ENCODE data around the gene HNRNPUL2.
"Not testable (repeated sequence)": the region's sequence is repeated elsewhere in the genome, so short reads cannot be mapped to it uniquely, and the experiment has no call there.

The HNRNPUL2 gene

DNA sequence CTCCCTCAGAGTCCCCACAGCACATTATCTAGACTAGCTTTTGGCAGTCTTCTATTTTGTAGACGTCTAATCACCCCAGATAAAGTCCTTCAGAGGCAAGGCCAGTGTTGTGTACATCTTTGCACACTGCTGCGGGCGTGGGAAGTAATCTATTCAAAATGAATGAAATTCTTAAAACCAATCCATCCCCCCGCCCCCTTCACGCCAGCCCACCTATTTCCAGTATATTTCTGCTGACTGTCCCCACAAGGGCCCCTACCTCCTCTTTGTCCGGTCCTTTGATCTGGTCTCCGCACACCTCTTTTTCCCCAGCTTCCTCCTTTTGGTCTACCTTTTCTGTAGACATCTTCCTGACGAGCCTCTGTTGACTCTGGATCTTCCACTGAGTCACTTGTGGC lies 20.4 kb downstream of the HNRNPUL2 start:
- FAIRE-seq (no peak), DNase-seq (ENCODE audit: extremely low spot score, insufficient read length, low read depth) (no peak)

DNA sequence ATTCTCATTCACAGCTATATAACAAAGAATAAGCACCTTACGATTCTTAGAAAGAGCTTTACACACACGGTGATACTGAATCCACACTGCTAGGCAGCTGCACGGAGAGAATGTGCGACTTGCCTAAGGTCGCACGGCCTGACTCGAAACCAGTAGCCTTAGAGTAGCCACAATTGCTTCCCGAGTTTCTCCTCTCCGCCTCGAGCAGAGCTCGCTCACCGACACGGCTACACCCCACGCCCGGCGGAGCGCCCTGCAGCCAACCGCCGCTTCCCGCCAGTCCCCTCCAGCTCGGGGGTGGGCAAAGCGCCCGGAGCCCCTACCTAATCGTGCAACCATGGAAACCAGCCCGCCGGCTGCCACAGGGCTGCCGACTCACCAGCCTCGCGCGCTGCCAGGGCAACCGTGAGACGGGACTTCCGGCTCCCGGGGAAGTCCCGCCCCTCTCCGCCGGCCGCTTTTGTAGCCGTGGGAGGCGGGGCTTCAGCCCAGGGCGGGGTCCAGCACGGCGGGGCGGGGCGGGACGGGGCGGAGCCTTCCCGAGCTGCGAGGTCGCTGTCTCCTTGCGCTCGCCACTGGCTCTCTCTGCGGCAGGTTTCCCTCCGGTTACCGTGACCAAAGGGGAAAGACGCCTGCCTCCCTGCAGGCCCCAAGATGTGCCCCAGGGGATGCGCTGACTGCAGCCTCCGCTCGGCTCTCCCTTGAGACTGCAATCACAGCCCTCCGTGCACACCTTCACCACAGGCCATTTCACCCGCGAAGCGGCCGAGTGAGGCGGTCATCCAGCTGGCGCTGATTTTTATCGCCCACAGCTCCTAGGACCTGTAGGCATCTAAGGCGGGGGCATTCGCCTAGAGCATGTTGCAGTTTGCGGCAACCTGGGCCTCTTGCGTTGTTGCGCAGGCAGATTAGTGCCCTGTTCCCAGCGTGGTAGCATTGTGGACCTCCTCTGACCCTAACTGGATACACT lies 21.1 kb downstream of the HNRNPUL2 start:
- DNase-seq (ENCODE audit: extremely low spot score, insufficient read length, low read depth) (peak; percentile 92), FAIRE-seq (peak; percentile 53)

DNA sequence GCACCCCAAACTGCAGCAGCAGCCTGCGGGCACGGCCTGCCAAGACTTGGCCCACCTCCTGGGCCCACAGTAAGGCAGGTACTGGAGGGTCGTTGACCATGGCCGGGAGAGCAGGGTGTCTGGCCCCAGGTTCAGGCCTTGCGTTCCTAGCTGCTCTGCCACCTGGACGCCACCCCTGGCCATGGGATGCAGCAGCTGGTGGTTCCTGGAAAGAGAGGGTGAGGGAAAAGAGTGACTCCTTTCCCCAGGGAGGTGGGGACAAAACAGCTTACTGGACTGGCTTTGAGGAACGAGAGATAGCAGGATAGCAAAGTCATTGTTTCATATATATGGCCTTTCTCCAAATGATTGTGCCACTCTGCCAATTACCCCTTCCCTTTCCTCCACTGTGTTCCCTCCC lies 21.8 kb downstream of the HNRNPUL2 start:
- no peak for DNase-seq (ENCODE audit: extremely low spot score, insufficient read length, low read depth)
- FAIRE-seq = no peak

DNA sequence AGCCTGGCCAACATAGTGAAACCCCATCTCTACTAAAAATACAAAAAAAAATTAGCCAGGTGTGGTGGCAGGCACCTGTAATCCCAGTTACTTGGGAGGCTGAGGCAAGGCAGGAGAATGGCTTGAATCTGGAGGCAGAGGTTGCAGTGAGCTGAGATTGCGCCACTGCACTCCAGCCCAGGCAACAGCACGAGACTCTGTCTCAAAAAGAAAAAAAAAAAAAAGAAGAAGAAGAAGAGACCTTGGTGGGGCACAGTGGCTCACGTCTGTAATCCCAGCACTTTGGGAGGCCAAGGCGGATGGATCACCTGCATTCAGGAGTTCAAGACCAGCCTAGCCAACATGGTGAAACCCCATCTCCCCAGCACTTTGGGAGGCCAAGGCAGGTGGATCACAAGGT lies 23.3 kb downstream of the HNRNPUL2 start:
- not testable (repeated sequence) for FAIRE-seq

DNA sequence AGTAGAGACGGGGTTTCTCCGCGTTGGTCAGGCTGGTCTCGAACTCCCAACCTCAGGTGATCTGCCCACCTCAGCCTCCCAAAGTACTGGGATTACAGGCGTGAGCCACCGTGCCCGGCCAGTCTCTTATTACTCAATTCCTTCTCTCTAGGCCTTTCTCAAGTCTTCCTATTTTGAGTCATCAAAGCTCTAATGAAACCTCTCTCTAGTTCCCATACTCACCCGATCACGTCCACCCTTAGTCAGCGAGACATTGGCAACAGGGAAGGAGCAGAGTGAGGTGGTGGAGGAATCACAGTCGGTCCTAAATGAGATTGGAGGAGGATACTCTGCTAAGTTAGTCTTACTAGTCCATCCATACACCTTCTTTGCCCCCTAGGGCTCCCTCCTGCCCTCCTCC lies 25.0 kb downstream of the HNRNPUL2 start:
- FAIRE-seq (no peak), DNase-seq (ENCODE audit: extremely low spot score, insufficient read length, low read depth) (no peak)

More for the DNA sequence above, 23.3 kb downstream of the HNRNPUL2 start:
- DNase-seq (ENCODE audit: extremely low spot score, insufficient read length, low read depth) = not testable (repeated sequence)

DNA sequence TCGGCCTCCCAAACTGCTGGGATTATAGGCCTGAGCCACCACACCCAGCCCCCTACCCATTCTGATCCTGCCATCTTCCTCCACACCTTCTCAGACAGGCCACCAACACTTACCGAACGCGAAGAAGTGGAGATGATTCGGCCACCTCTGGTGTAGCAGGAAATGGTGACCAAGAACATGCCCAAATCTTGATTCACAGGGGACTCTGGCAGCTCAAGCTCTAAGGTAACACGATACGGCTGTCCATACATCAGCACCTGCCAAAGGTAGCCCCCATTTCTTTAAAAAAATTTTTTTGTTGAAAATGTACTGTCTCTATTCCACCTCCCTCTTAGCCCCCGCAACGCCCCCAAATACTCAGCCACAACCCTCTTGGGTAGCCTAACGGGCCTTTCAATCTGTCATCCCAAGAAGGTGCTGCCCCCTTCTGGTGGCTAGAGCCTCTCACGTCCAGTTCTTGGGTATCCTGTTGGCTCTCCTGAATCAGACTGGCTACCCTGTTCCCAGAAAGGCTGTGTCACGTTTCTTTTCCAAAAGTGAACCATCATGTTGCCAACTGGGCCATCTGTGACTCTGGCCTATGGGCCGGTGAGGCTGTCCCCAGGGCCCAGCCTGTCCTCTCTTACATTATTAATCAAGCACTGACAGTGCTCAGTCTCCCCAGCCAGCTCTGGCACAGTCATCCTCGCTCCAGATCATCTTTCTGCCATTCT lies 32.6 kb downstream of the HNRNPUL2 start:
- FAIRE-seq = peak; percentile 75
- DNase-seq (ENCODE audit: extremely low spot score, insufficient read length, low read depth) = peak; percentile 54

DNA sequence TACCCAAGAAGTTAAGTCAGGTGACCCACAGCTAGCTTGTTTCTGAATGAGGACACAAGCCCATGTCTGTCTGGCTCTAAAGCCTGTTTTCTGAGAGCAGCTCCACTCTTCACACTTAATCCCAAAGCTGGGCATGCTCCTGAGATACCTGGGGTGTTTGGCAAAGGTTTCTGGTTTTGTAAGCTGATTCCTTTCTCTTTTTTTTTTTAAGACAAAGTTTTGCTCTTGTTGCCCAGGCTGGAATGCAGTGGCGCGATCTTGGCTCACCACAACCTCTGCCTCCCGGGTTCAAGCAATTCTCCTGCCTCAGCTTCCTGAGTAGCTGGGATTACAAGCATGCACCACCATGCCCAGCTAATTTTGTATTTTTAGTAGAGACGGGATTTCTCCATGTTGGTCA lies 33.6 kb downstream of the HNRNPUL2 start:
- not testable (repeated sequence) for DNase-seq (ENCODE audit: extremely low spot score, insufficient read length, low read depth); FAIRE-seq

DNA sequence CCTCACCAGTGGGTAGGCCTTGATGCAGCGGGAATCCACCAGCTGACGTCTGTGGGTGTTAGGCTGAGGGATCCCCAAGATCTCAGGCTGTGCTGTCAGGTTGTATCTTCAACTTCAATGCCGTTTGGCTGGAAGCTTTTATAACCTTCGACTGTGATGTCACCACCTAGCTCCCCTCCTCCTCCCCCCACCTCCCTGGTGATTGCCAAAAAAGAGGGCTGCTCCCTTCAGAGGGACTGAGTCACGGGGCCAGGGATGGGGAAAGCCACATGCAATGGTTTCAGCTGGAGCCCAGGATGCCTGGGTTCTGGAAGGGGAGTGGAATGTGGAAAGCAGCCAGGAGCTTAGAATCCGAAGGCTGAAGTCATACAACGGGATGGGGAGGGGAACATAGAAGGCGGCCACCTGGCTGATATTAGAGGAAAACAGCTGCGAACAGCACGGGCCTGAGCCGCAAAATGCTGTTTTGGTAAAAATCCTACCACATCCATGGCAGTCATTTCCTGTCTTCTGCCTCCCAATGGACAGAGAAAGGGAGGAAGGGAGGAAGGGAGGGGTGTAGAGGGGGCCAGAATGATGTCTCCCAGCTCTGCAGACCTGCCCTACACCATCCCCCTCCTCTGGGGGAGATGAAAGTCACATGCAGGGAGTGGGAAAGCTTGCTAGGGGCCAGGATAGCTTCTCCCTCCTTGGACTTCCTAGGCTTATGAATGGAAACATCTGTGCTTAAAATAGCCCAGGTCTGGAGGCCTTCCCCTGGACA lies 37.7 kb downstream of the HNRNPUL2 start, which contains the start of gene LRRN4CL:
Gene LRRN4CL, minus strand, starts transcription at position 110 of the 763 bp plus-strand sequence. CDS start 1,022 bp downstream, outside the sequence.
- FAIRE-seq = no peak
- no peak for DNase-seq (ENCODE audit: extremely low spot score, insufficient read length, low read depth)

DNA sequence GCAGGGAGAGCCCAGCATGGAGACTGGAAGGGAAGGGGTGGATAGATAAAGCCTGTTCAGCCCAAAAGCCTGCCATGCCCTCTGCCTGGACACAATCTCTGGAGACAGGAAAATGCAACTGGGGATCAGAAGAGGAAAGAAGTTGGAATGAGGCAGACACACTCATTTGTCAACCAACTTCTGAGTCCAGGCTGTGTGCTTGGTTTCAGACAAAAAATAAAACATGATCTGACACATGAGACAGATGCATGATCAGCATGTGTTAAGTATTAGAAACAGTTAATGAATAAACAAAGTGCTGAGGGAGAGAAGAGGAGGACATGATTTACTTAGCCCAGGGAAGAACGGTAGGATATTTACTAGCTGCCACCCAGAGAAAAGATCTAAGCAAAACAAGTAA lies 38.8 kb downstream of the HNRNPUL2 start:
- DNase-seq (ENCODE audit: extremely low spot score, insufficient read length, low read depth) = no peak
- no peak for FAIRE-seq

DNA sequence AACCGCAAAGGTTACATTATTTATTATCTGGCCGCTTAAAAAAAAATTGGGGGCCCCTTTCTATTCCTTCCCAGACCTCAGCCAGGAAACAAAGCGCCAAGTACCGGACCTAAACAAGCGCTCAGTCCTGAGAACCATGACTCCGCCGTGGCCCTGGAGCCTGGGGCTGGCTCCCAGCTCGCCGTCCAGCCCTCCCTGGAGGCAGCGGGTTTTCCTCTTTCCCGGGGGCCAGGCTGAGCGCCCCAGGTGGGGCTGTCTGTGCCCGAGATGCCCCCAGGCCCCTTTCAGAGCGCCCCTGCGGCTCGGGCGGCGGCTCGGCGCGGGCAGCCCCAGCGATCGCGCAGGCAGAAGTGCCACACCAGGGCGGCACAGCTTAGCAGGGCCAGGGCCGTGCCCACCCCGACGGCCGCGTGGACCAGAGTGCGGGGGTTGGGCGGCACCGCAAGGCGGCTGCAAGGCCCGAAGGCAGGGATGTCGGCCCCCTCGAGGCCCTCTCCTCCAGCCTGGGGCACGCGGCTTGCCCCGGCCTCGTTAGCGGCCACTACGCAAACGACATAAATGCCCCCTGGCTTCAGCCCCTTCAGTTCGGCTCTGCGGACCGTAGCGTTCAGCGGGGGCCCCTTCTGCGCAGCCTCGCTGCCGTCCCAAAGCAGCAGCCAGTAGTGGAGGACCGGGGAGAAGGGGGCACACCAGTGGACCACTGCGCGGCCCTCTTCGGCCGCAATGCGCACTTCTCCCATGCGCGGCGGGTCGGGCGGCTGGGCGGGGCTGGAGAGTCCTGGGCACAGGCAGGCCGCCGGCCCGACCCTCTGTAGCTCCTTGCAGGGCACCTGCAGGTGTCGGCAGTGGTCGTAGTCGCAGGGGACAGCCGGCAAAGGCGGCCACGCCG lies 39.5 kb downstream of the HNRNPUL2 start:
- no peak for DNase-seq (ENCODE audit: extremely low spot score, insufficient read length, low read depth)
- no peak for FAIRE-seq

DNA sequence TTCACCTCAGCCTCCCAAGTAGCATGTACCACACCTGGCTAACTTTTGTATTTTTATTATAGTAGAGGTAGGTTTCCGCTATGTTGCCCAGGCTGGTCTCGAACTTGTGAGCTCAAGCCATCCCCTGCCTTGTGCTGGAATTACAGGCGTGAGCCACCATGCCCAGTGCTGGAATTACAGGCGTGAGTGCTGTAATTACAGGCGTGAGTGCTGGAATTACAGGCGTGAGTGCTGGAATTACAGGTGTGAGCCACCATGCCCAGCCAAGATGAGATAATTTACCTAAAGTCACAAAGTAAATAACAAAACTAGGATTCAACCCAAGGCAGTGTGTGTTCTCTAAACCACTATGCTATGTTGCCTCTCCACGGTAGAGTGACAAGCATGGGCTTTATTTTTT lies 44.7 kb downstream of the HNRNPUL2 start:
- no peak for FAIRE-seq
- DNase-seq (ENCODE audit: extremely low spot score, insufficient read length, low read depth) = no peak

DNA sequence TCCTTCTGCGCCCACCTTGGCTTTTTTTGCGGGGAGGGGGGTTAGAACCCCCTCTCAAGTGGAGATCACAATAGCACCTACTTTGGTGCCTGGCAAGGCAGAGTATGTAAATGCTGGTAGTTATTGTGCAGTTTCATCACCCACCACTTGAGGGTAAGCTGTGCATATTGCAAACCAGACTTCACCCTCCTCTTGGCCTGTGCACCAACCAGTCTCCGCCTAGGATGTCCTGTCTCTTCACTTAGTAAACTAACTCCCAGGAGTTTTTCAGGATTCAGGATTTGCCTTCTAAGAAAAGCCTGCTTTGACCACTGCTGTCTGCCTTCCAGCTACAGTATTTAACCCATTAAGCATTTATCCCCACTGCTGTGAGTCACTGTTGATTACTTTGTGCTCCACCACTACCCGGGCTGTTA lies 46.4 kb downstream of the HNRNPUL2 start:
- FAIRE-seq (no peak), DNase-seq (ENCODE audit: extremely low spot score, insufficient read length, low read depth) (no peak)

DNA sequence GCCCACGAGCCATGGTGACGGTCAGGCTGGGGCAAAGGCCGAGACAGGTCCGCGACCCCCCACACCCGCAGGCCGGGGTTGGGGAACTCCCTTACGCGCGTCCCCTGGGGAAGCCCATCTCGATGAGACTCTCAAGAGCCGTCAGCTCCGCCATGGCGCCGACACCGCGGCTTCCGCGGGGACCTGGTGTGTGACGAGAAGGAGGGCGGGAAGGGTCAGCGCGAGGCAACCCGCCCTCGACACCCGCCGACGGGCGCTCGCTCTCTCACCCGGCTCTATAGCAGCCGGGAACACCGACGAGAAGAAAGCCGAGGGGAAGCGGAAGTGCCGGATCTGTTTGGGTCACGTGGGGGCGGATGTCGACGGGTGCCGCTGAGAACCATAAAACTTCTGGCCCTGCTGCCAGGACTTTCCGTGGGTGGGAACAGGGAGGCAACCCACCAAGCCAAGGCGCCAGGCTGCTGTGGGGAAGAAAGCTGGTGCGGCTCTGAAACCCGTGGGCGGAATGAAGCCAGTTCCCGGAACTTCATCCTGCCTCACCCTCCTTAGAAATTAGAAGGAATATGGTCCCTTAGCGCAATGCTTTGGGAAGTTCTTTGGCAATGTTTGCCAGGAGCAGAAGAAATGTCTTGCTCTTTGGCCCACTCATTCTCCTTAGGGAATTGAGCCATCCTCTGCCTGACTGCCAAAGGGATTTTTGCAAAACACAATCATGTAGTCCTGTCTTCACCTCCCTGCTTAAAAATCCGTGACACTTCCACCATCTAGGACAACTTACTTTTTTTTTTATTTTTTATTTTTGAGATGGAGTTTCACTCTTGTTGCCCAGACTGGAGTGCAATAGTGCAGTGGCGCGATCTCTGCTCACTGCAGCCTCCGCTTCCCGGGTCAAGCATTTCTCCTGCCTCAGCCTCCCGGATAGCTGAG lies 48.2 kb downstream of the HNRNPUL2 start, which contains the start of gene UBXN1:
Gene UBXN1, minus strand, starts transcription at position 304 of the 927 bp plus-strand sequence. Its CDS starts 150 bp downstream, at position 154.
- DNase-seq (ENCODE audit: extremely low spot score, insufficient read length, low read depth) = peak; percentile 87
- FAIRE-seq = peak; percentile 77

DNA sequence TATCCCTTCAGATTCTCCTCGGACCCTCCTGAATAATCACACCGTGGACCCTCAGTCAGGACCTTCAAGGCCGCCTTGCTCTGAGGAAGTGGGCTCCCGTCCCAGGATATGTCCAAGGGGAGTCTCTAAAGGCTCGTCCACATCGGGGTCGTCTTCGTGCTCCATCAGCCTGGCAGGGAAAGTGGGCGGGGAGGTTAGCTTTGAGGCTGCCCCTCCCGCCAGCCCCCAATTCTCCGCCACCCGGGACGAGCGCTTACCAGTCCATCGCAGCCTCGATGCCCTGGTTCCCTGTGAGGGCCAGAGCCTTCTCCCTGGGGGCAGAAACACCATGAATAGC lies 48.9 kb downstream of the HNRNPUL2 start:
- DNase-seq (ENCODE audit: extremely low spot score, insufficient read length, low read depth) (no peak), FAIRE-seq (no peak)

DNA sequence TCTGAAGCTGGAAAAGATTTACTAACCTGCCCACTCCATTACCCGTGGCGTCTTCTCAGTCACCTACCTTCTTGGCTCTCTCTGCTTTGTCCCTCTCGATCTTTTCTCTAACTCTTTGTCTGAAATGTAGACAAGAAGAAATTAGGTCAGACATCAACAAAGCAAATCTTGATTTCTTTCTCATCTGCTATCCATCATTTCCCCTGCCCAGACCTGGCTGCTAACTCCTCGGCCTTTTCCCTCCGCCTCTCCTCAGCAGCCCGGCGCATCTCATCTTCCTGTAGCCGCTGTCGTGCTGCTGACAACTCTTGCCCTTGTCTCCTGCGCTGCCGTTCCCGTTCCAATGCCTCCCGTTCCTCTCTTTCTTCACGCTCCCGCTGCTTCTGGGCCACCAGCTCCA lies 49.5 kb downstream of the HNRNPUL2 start:
- FAIRE-seq (no peak), DNase-seq (ENCODE audit: extremely low spot score, insufficient read length, low read depth) (no peak)

DNA sequence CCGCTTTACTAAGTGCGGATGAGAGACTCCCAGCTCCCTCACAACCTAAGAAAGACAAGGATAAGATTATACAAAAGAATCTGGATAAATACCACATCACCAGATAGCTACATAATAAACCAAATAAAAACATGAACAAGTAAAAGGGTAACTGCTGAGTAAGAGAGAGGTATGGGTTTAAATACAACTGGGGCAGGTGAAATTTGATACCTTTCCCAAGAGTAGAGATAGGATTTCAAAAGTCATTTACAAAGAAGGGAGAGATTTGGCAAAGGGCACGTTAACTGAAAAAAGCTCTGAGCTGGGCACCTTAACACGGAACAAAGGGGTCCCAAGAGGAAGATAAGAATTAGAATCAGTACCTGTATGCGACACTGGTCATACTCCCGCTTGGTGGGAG lies 50.1 kb downstream of the HNRNPUL2 start:
- no peak for FAIRE-seq

DNA sequence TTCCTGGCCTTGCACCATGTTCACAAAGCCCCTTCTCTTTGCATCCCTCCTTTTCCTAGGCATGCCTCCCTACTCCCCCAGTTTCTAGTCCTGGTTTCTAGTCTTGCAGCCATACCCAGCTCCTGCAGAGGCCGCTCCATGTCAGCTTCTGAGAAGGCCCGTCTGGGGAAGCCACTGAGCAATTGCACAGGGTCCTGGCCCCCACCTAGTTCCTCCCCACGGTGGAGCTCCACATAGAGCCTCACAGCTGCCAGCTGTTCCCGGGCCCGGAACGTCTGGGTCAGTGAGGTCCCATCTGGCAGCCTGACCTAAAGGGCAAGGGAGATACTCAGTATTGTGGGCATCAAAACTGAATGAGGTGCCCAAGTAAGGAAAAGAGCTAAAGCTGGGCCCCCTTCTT lies 50.6 kb downstream of the HNRNPUL2 start:
- FAIRE-seq (no peak), DNase-seq (ENCODE audit: extremely low spot score, insufficient read length, low read depth) (no peak)

More for the DNA sequence above, 50.1 kb downstream of the HNRNPUL2 start:
- DNase-seq (ENCODE audit: extremely low spot score, insufficient read length, low read depth) = no peak

DNA sequence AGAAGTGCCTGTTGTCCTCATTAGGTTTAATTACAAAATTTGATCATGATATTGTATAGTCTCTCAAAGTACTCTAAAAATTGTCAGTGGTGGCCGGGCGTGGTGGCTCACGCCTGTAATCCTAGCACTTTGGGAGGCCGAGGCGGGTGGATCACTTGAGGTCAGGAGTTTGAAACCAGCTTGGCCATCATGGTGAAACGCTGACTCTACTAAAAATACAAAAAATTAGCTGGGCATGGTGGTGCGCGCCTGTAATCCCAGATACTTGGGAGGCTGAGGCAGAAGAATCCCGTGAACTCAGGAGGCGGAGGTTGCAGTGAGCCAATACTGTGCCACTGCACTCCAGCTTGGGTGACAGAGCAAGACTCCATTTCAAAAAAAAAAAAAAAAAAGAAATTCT lies 51.8 kb downstream of the HNRNPUL2 start:
- not testable (repeated sequence) for FAIRE-seq

More for the DNA sequence above, 51.8 kb downstream of the HNRNPUL2 start:
- DNase-seq (ENCODE audit: extremely low spot score, insufficient read length, low read depth) = not testable (repeated sequence)
